Peyer's patch (tissue), 4 donors: ENCODE data around the gene TMEM260.

Experiments
- POLR2A ChIP-seq, 2 donors: fragments of 450-650 bp; IDR thresholded peaks; one replicate each; pipeline ENCODE4 v1.5.1; 2017; ENCODE audit warnings: antibody characterized with exemption in 2 of 2, mild to moderate bottlenecking in 2 of 2, moderate library complexity in 2 of 2
- TF ChIP-seq, protein P1 (sequence below), 6 experiments: fragments of 450-650 bp in 4 of 6; fragments of 200-600 bp in 2 of 6; sonication (generic) in 1 of 6; IDR thresholded peaks; one replicate each; pipeline ENCODE4 v1.5.1; 2017 to 2019; ENCODE audit warnings: antibody characterized with exemption in 6 of 6, mild to moderate bottlenecking in 3 of 6, moderate library complexity in 1 of 6

DNA sequence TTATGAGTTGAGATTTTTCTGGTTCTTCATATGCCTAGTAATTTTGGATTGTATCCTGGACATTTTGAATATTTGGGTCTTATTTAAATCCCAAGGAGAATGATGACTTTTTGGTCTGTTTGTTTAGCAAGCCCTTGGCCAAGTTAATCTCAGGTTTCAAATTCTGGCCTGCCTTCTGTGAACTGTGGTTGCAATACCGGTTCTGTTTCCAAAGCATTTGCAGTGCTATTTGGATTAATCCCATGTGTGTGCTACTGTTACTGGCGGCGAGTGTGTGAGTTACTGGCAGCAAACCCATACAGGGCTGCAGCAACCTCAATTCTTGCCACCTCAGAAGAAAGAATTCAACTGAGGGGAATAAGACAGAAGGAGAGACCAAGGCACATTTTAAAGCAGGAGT is 51.1 kb downstream of the TMEM260 start:
- TF ChIP-seq, protein P1, sequence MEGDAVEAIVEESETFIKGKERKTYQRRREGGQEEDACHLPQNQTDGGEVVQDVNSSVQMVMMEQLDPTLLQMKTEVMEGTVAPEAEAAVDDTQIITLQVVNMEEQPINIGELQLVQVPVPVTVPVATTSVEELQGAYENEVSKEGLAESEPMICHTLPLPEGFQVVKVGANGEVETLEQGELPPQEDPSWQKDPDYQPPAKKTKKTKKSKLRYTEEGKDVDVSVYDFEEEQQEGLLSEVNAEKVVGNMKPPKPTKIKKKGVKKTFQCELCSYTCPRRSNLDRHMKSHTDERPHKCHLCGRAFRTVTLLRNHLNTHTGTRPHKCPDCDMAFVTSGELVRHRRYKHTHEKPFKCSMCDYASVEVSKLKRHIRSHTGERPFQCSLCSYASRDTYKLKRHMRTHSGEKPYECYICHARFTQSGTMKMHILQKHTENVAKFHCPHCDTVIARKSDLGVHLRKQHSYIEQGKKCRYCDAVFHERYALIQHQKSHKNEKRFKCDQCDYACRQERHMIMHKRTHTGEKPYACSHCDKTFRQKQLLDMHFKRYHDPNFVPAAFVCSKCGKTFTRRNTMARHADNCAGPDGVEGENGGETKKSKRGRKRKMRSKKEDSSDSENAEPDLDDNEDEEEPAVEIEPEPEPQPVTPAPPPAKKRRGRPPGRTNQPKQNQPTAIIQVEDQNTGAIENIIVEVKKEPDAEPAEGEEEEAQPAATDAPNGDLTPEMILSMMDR (IDR thresholded peaks at IDR 0.05), result no peak
- TF ChIP-seq POLR2A (IDR thresholded peaks at IDR 0.05), result no peak
